ENCODE results near the gene LDLRAD1. TPM values are rescaled to one million over a fixed set of nuclear protein-coding genes. Genes with fewer than 3 reads are reported as not detected.

Gene LDLRAD1
- total RNA-seq, 4 donors from 2014 or later: 0.49 to 1.4 TPM; not detected in 2

GRCh38 chr1:54046671-54047383, 28.8 kb upstream of the LDLRAD1 start:
- Histone ChIP-seq H3K27ac (no peak overlapping the region), H3K36me3 (peaks cover 0 to 53% (median 16%) of the 10 kb centered on the region in 3 donors), H3K9me3 (no peaks in the 10 kb centered on the region), H3K27me3 (no peaks in the 10 kb centered on the region), H3K4me1 (peaks cover 8 to 66% (median 33%) of the 10 kb centered on the region in 3 donors), H3K4me3 (no peak overlapping the region)
- 73% methylated on average over 7 of the region's 7 CpGs for WGBS, 2 donors
- intact Hi-C loops (cut with DNase I): no loop called here
- no peak for TF ChIP-seq POLR2A (IDR thresholded peaks at IDR 0.05)
- DNase-seq: no peak

DNA sequence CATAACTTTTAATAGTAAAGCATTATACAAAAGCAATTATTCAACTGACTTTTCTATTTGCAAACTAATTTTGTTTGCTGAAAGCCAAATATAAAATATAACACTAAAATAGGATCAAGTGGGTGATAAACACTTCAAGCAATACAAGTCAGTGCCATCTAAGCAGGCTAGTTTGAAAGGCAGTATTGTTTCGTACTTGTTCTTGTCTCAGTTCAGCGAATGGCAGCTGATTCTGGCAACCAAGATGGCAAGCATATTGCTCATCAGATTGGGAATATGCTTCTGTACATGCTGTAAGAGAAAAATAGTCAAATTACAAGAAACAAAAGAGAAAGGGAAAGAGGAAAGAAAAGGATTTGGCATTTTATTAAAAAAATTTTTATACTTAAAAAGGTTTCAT, 27.5 kb upstream of the LDLRAD1 start:
- Histone ChIP-seq H3K27ac (no peak overlapping the region), H3K36me3 (peaks cover 0 to 61% (median 27%) of the 10 kb centered on the region in 3 donors), H3K27me3 (no peaks in the 10 kb centered on the region), H3K9me3 (no peaks in the 10 kb centered on the region), H3K4me3 (no peak overlapping the region), H3K4me1 (peaks cover 0 to 52% (median 19%) of the 10 kb centered on the region in 3 donors)
- no peak for DNase-seq
- intact Hi-C loops (cut with DNase I): no loop called here
- 76 to 87% methylated on average over 2 of the region's 2 CpGs for WGBS, 2 donors
- TF ChIP-seq POLR2A (IDR thresholded peaks at IDR 0.05) (no peak), CTCF (IDR thresholded peaks at IDR 0.05) (no peak)

DNA sequence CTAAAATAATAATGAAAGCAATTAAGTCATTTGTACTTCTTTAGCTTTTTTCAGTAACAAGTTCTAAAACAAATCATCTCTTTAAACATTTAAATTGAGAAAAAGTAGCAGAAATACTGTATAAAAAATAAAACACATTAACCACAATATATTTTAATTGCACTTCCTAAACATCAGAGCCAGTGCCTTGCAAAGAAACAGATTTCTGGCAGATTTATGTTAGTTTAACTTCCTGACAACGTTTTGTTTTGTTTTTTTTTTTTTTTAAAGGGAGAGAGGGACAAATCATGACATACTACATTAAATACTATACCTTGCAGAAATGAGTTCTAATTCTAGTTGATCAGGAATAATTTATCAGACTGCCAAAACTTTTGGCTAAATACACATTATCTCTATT, 23.8 kb upstream of the LDLRAD1 start:
- Histone ChIP-seq H3K4me3 (no peak overlapping the region), H3K4me1 (peaks cover 0 to 15% (median 0%) of the 10 kb centered on the region in 3 donors), H3K27ac (no peak overlapping the region), H3K9me3 (no peaks in the 10 kb centered on the region), H3K36me3 (peaks cover 0 to 93% (median 36%) of the 10 kb centered on the region in 3 donors), H3K27me3 (no peaks in the 10 kb centered on the region)
- TF ChIP-seq CTCF (IDR thresholded peaks at IDR 0.05) (no peak), POLR2A (IDR thresholded peaks at IDR 0.05) (no peak)
- intact Hi-C loops (cut with DNase I): no loop called here
- 0 to 2% methylated on average over 1 of the region's 1 CpG for WGBS, 2 donors
- DNase-seq: no peak

- Histone ChIP-seq H3K9me3 (no peaks in the 10 kb centered on the region), H3K27ac (no peak overlapping the region), H3K36me3 (peaks cover 8 to 100% (median 50%) of the 10 kb centered on the region in 3 donors), H3K4me3 (no peak overlapping the region), H3K27me3 (no peaks in the 10 kb centered on the region), H3K4me1 (no peaks in the 10 kb centered on the region)
- intact Hi-C loops (cut with DNase I): no loop called here
- TF ChIP-seq POLR2A (IDR thresholded peaks at IDR 0.05) (no peak), CTCF (IDR thresholded peaks at IDR 0.05) (no peak)
- no peak for DNase-seq
Observed at GRCh38 chr1:54037476-54037875, 19.5 kb upstream of the LDLRAD1 start.

DNA sequence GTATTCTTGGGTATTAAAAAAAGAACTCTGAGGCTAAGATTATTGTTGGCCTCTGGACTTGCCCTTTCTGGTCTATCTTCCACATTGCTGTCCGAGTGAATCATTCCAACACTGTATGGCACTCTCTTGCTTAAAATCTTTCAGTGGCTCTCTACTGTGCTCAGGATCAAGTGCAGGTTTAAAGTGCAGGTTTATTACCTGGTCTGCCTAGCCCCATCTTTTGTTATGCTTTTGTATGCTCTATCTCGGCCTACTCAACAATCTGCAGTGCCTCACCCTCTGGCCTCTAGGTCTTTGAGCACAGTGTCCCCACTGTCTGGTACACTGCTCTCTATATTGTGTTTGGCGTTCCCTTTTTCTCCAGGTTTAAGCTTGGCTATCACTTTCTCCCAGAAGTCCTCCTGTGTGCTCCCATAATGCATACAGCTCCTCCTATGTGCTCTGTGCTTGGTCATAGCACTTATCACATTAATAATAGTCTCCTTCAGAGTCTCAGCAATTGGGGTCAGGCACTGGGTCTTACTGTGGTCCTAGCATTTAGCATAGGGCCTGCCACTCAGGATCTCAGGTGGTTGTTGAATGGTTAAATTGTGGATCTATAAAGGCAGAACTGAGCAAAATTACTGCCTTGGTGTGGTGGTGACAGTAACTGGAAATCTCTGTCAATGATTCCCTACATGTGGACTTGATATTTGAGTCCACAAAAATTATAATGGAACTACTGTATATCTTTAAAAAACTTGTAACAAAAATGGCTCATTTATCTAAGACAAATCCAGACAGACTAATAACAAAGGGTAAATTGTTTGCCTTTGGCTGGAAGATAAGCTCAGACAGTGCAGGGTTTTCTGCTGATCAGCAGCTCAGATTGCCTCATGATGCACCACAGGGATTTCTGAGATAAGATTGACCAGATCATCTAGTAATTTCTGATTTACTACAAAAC, 10.6 kb upstream of the LDLRAD1 start:
- no peaks in the 10 kb centered on the region for H3K9me3 ChIP-seq
- no peaks in the 10 kb centered on the region for H3K27me3 ChIP-seq
- DNase-seq: no peak
- WGBS, 2 donors: 86 to 96% methylated on average over 3 of the region's 3 CpGs
- intact Hi-C loops (cut with DNase I): no loop called here
- H3K4me1 ChIP-seq: no peaks in the 10 kb centered on the region
- no peak for TF ChIP-seq POLR2A (IDR thresholded peaks at IDR 0.05)
- no peak for TF ChIP-seq CTCF (IDR thresholded peaks at IDR 0.05)
- H3K4me3 ChIP-seq: no peak overlapping the region
- peaks cover 0 to 47% (median 10%) of the 10 kb centered on the region in 3 donors for H3K36me3 ChIP-seq
- H3K27ac ChIP-seq: no peak overlapping the region
